Gastroesophageal sphincter (tissue), 3 donors: ENCODE data around the gene GNGT1.

Source experiments
- CTCF ChIP-seq, 4 experiments: fragments of 200-600 bp in 2 of 4; fragments of 450-650 bp in 2 of 4; sonication (generic) in 1 of 4; IDR thresholded peaks; one replicate each; pipeline ENCODE4 v1.5.1; 2017 to 2019; ENCODE audit warnings: antibody characterized with exemption in 4 of 4, mild to moderate bottlenecking in 2 of 4, moderate library complexity in 2 of 4
- EP300 ChIP-seq: sonication (generic); formaldehyde crosslinking; IDR thresholded peaks from one replicate; pipeline ENCODE4 v1.6.1; 2017; ENCODE audit warnings: antibody characterized with exemption, mild to moderate bottlenecking
- POLR2A ChIP-seq, 2 donors: fragments of 450-650 bp; IDR thresholded peaks; one replicate each; pipeline ENCODE4 v1.6.1; 2017; ENCODE audit warnings: antibody characterized with exemption in 2 of 2, mild to moderate bottlenecking in 2 of 2, moderate library complexity in 1 of 2

DNA sequence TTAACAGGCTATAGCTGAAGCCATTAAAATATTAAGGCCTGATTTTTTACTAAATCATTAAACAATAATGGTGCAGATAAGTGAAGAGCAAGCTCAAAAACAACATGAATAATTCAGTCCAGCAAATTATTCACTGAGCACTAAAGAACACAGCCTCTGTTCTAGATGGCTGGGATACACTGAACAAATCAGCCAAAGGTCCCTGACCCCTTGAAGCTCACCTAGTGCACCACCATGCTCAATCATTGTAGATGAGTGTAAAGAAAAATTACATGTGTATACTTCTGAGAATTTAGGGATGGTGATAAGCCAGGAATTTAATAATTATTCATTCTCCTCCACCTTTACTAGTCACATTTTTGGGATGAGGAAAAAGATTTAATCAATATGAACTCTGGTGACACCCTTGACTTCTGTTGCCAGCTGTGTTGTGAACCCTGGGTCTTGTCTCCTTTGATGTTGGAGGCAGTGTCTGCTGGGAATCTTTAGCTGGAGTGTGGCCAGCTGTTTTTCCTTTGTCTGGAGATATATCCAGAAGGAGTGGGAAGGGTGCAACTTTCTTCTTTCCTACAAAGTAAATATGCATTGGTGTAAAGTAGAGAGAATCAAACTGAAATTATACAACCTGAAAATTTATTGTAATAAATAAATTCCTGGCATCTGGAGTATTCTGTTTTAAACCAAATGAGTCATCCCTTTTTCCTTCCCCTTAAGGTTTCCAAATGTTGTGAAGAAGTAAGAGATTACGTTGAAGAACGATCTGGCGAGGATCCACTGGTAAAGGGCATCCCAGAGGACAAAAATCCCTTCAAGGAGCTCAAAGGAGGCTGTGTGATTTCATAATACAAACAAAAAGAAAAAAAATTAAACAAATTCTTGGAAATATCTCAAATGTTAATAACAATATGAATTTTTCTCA is 4.0 kb downstream of the GNGT1 start:
- TF ChIP-seq POLR2A (IDR thresholded peaks at IDR 0.05) (no peak), EP300 (no peak), CTCF (IDR thresholded peaks at IDR 0.05) (no peak)
